Smooth muscle cell (in vitro differentiated cells): Measurements from ENCODE around the gene PRR35. TPM values are rescaled to one million over a fixed set of nuclear protein-coding genes. Genes with fewer than 3 reads are reported as not detected.

Source experiments
- DNase-seq: peaks from one replicate; lab custom pipeline; 2025; ENCODE audit not compliant: unreplicated experiment; lab: John Stamatoyannopoulos, UW
- H2AFZ ChIP-seq: fragments of 200-600 bp; sonication (generic); 2 replicates; pipeline ENCODE4 v1.6.0; 2016; ENCODE audit warnings: antibody characterized with exemption, low read depth, mild to moderate bottlenecking
- H3F3A ChIP-seq: fragments of 200-600 bp; sonication (generic); 2 replicates; pipeline ENCODE4 v1.6.0; 2017; ENCODE audit warnings: antibody characterized with exemption, low read depth
- H3K27ac ChIP-seq: fragments of 200-600 bp; sonication (generic); 2 replicates; pipeline ENCODE4 v1.5.1; 2016; ENCODE audit warnings: low read depth, mild to moderate bottlenecking
- H3K27me3 ChIP-seq: fragments of 200-600 bp; sonication (generic); 2 replicates; pipeline ENCODE4 v1.6.1; 2016; ENCODE audit warnings: low read depth, mild to moderate bottlenecking
- H3K36me3 ChIP-seq: fragments of 200-600 bp; sonication (generic); 2 replicates; pipeline ENCODE4 v1.5.1; 2016; ENCODE audit warnings: low read depth
- H3K4me1 ChIP-seq: fragments of 200-600 bp; sonication (generic); 2 replicates; pipeline ENCODE4 v1.5.1; 2016; ENCODE audit warnings: low read depth
- H3K4me2 ChIP-seq: fragments of 200-600 bp; sonication (generic); 2 replicates; pipeline ENCODE4 v1.6.0; 2016; ENCODE audit warnings: mild to moderate bottlenecking
- H3K4me3 ChIP-seq: fragments of 200-600 bp; sonication (generic); 2 replicates; pipeline ENCODE4 v1.5.1; 2016; ENCODE audit warnings: mild to moderate bottlenecking
- H3K79me2 ChIP-seq: fragments of 200-600 bp; sonication (generic); 2 replicates; pipeline ENCODE4 v1.6.0; 2016; ENCODE audit warnings: low read depth, mild to moderate bottlenecking
- H3K9ac ChIP-seq: fragments of 200-600 bp; sonication (generic); 2 replicates; pipeline ENCODE4 v1.6.0; 2016; ENCODE audit warnings: low read depth
- H3K9me3 ChIP-seq: fragments of 200-600 bp; sonication (generic); replicated peaks from 2 replicates; pipeline ENCODE4 v1.5.1; 2016; ENCODE audit warnings: low read depth
- H4K20me1 ChIP-seq: fragments of 200-600 bp; sonication (generic); 2 replicates; pipeline ENCODE4 v1.6.0; 2016; ENCODE audit warnings: low read depth
- WGBS: methylation state at CpG from one replicate; pipeline ENCODE4 v1.1.7; 2016; ENCODE audit warnings: low lambda C conversion rate; 5-methylcytosine and 5-hydroxymethylcytosine counted together
- polyA plus RNA-seq: library from polyadenylated mRNA; unstranded; fragments of >200 nt; fragmentation: Nextera tagmentation; extraction: Ambion mirVana; gene quantifications from 2 replicates; pipeline ENCODE4 v1.2.1, GENCODE V29; 2016
- total RNA-seq: library from RNA; depleted of rRNA; stranded (reverse); fragments of >200 nt; gene quantifications from 2 replicates; pipeline ENCODE4 v1.2.3, GENCODE V29; 2014
- TF ChIP-seq, protein P1 (sequence below): fragments of 200-600 bp; sonication (generic); IDR thresholded peaks from 2 replicates; pipeline ENCODE4 v1.5.1; 2017; ENCODE audit warnings: borderline replicate concordance, mild to moderate bottlenecking, antibody characterized with exemption; ENCODE audit not compliant: insufficient read depth, poor library complexity, severe bottlenecking

Gene PRR35
- total and polyA plus RNA-seq, 2 experiments from 2014 or later, result not detected

DNA sequence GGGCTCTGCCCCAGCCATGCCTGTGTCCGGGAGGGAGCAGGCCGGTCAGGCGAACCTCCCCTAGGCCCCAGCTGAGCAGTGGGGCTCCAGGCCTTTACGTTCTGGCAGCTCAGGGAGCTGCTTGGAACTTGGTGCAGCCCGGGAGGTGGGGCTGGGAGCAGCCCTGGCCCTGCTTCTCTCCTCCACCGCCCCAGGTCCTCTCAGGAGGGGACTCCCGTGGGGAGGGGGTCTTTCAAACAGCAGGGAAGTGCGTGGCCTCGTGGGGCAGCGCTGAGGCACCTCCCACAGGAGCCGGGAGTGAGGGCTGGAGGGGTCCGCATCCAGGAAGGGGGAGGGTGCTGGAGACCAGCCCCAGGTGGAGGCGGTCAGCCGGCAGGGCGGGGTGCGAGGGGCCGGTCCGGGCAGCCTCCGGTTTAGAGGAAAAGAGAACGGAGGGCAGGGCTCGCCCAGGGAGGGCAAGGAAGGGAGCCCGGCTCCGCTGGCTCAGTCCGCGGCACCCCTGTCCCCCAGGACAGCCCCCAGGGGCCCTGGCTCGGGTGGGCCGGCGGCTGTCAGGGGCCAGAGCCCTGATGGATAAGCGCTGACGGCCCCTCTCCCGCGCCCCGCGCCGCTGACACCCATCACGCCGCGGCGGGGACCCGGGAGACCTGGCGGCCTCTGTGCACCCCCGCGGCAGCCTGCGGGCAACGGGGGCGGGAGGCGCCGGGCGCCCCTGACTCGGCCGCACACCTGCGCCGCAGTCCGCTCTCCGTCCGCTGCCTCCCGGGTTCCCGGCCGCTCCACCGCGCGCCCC, 587 bp upstream of the PRR35 start:
- Histone ChIP-seq H3K27ac (no peak overlapping the region), H3K4me1 (no peaks in the 10 kb centered on the region), H2AFZ (no peak overlapping the region), H3K9me3 (no peaks in the 10 kb centered on the region), H3K36me3 (no peaks in the 10 kb centered on the region), H3K79me2 (no peaks in the 10 kb centered on the region), H3K4me3 (no peak overlapping the region), H3K4me2 (no peak overlapping the region), H3F3A (no peaks in the 10 kb centered on the region), H4K20me1 (no peaks in the 10 kb centered on the region), H3K9ac (no peak overlapping the region), H3K27me3 (peaks cover 41% of the 10 kb centered on the region)
- TF ChIP-seq, protein P1, sequence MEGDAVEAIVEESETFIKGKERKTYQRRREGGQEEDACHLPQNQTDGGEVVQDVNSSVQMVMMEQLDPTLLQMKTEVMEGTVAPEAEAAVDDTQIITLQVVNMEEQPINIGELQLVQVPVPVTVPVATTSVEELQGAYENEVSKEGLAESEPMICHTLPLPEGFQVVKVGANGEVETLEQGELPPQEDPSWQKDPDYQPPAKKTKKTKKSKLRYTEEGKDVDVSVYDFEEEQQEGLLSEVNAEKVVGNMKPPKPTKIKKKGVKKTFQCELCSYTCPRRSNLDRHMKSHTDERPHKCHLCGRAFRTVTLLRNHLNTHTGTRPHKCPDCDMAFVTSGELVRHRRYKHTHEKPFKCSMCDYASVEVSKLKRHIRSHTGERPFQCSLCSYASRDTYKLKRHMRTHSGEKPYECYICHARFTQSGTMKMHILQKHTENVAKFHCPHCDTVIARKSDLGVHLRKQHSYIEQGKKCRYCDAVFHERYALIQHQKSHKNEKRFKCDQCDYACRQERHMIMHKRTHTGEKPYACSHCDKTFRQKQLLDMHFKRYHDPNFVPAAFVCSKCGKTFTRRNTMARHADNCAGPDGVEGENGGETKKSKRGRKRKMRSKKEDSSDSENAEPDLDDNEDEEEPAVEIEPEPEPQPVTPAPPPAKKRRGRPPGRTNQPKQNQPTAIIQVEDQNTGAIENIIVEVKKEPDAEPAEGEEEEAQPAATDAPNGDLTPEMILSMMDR, result no peak
- 23% methylated on average over 30 of the region's 62 CpGs for WGBS
- no peak for DNase-seq

DNA sequence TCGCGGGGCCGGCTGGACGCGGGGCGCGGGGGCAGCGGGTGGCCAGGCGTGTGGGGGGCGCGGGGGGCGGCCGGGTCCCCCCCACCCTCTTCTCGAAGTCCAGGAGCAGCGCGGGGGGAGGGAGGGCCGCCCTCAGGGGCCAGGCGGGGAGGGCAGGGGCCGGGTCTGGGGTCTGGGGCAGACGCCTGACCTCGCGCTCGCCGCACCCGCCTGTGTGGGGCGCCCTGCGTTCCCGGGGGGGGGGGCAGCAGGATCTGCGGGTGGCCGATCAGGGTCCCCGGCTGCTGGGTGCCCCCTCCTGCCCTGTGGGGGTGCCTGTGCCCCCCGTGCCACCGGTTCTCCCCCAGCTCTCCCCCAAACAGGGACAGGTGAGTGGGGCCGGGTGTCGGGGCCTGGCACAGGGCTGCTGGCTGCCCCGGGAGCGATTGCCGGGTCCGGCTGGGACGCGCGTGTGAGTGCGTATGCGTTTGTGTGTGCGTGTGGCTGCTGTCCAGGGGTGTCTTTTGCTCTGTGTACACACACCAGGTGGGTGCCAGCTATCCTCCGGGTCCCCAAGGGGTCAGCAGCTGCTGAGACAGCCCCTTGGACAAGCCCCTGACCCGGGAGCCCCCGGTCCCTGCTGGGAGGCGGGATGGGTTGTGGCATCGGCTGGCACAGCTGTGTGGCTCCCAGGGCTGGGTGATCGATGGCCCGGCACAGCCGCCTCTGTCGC, 663 bp downstream of the PRR35 start:
- Histone ChIP-seq H3K27me3 (peaks cover 41% of the 10 kb centered on the region), H4K20me1 (no peaks in the 10 kb centered on the region), H3K4me1 (peaks cover 6% of the 10 kb centered on the region), H2AFZ (no peak overlapping the region), H3K4me3 (no peak overlapping the region), H3K9me3 (no peaks in the 10 kb centered on the region), H3K36me3 (no peaks in the 10 kb centered on the region), H3K4me2 (no peak overlapping the region), H3K9ac (no peak overlapping the region), H3F3A (no peaks in the 10 kb centered on the region), H3K27ac (no peak overlapping the region), H3K79me2 (no peaks in the 10 kb centered on the region)
- WGBS, result 70% methylated on average over 27 of the region's 54 CpGs
- DNase-seq, result no peak
- TF ChIP-seq, protein P1, result no peak

DNA sequence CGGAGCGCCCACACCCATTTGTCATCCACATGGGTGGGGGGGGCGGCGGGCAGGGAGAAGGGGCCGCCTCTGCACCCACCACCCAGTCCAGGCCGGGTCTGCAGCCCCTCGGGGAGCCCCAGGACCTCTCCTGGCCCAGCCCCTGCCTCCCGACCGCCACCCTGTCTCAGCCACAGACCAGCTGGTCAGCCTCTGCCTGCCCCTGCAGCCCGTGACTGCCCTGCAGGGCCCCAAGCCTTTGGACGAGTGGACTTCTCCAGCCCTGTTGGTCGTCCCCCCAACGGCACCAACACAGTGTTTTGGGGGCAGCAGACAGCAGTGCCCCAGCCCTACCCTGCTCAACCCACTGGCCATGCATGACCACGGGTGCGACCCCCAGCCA, 1.2 kb downstream of the PRR35 start:
- H3K9ac ChIP-seq, result no peak overlapping the region
- H3K4me2 ChIP-seq, result no peak overlapping the region
- H3K4me3 ChIP-seq, result no peak overlapping the region
- H4K20me1 ChIP-seq, result no peaks in the 10 kb centered on the region
- H3K9me3 ChIP-seq, result no peaks in the 10 kb centered on the region
- H3K27ac ChIP-seq, result no peak overlapping the region
- H3F3A ChIP-seq, result no peaks in the 10 kb centered on the region
- H3K27me3 ChIP-seq, result peaks cover 41% of the 10 kb centered on the region
- peaks cover 12% of the 10 kb centered on the region for H3K4me1 ChIP-seq
- WGBS, result 88% methylated on average over 14 of the region's 15 CpGs
- no peaks in the 10 kb centered on the region for H3K79me2 ChIP-seq
- DNase-seq, result no peak
- TF ChIP-seq, protein P1, result no peak
- H3K36me3 ChIP-seq, result no peaks in the 10 kb centered on the region
- no peak overlapping the region for H2AFZ ChIP-seq
